HEK293 (cell line): ENCODE data around the gene ASCC3.

Experiments used
- CTCF ChIA-PET: fragments of 350-600 bp; formaldehyde crosslinking; extraction: SDS; loops from one replicate; lab custom pipeline; 2021; ENCODE audit warnings: antibody characterized with exemption; lab: Yijun Ruan, JAX
- POLR2A ChIA-PET: fragments of 300-600 bp; formaldehyde crosslinking; extraction: SDS; loops from one replicate; lab custom pipeline; 2020; ENCODE audit warnings: antibody characterized with exemption, inconsistent platforms; lab: Yijun Ruan, JAX
- H3K27ac ChIP-seq: fragments of 200-500 bp; sonication (Bioruptor generic); 2 replicates; pipeline ENCODE4 v1.5.1; 2014; ENCODE audit warnings: low read depth, low read length, control low read depth, inconsistent platforms; ENCODE audit errors: extremely low read depth
- H3K36me3 ChIP-seq, 2 experiments: fragments of 200-500 bp in 1 of 2; sonication (Bioruptor generic) in 1 of 2; 1 replicate in 1 of 2; 2 replicates in 1 of 2; pipeline ENCODE4 v1.5.1; 2014 to 2017; ENCODE audit warnings: inconsistent platforms in 2 of 2, low read length in 2 of 2; ENCODE audit not compliant: control insufficient read depth in 2 of 2, insufficient read depth in 1 of 2
- H3K4me1 ChIP-seq: fragments of 200-500 bp; sonication (Bioruptor generic); 2 replicates; pipeline ENCODE4 v1.5.1; 2014; ENCODE audit warnings: mild to moderate bottlenecking, low read length, inconsistent platforms; ENCODE audit not compliant: control insufficient read depth, insufficient read depth
- H3K4me3 ChIP-seq: 2 replicates; pipeline ENCODE4 v1.5.1; 2011; ENCODE audit warnings: low read depth, mild to moderate bottlenecking, control low read depth, low read length, moderate library complexity
- H3K9me3 ChIP-seq: fragments of 200-500 bp; sonication (Bioruptor generic); 2 replicates; pipeline ENCODE4 v1.5.1; 2014; ENCODE audit warnings: low read depth, low read length, inconsistent platforms; ENCODE audit not compliant: control insufficient read depth, insufficient read depth
- MEIS1 ChIP-seq: sonication (generic); formaldehyde crosslinking; IDR thresholded peaks from 2 replicates; pipeline ENCODE4 v1.8.1; 2022; ENCODE audit warnings: missing genetic modification reagents, mild to moderate bottlenecking, borderline replicate concordance
- OVOL3 ChIP-seq: fragments of 450-650 bp; formaldehyde crosslinking; IDR thresholded peaks from 2 replicates; pipeline ENCODE4 v1.5.1; 2016; ENCODE audit warnings: missing biosample characterization, missing genetic modification characterization
- SCRT2 ChIP-seq: fragments of 450-650 bp; formaldehyde crosslinking; IDR thresholded peaks from 2 replicates; pipeline ENCODE4 v1.5.1; 2016; ENCODE audit warnings: missing biosample characterization, missing genetic modification characterization
- ZNF140 ChIP-seq: fragments of 450-650 bp; formaldehyde crosslinking; IDR thresholded peaks from 2 replicates; pipeline ENCODE4 v1.5.1; 2016; ENCODE audit warnings: missing biosample characterization, missing genetic modification characterization
- ZNF16 ChIP-seq: fragments of 450-650 bp; formaldehyde crosslinking; IDR thresholded peaks from 2 replicates; pipeline ENCODE4 v1.5.1; 2016; ENCODE audit warnings: low read depth, missing biosample characterization, missing genetic modification characterization
- ZNF335 ChIP-seq: fragments of 450-650 bp; formaldehyde crosslinking; conservative IDR thresholded peaks from 2 replicates; pipeline ENCODE4 v1.5.1; 2016; ENCODE audit warnings: missing biosample characterization, missing genetic modification characterization
- ZNF473 ChIP-seq: fragments of 450-650 bp; formaldehyde crosslinking; IDR thresholded peaks from 2 replicates; pipeline ENCODE4 v1.5.1; 2017; ENCODE audit warnings: missing biosample characterization, missing genetic modification characterization
- ZNF514 ChIP-seq: fragments of 450-650 bp; formaldehyde crosslinking; IDR thresholded peaks from 2 replicates; pipeline ENCODE4 v1.5.1; 2016; ENCODE audit warnings: missing biosample characterization, missing genetic modification characterization
- TF ChIP-seq, protein P1 (sequence below): fragments of 450-650 bp; formaldehyde crosslinking; conservative IDR thresholded peaks from 2 replicates; pipeline ENCODE4 v1.5.1; 2016; ENCODE audit warnings: low read depth, missing biosample characterization, missing genetic modification characterization
- TF ChIP-seq, protein P2 (sequence below): fragments of 450-650 bp; formaldehyde crosslinking; IDR thresholded peaks from 2 replicates; pipeline ENCODE4 v1.5.1; 2016; ENCODE audit warnings: missing biosample characterization, missing genetic modification characterization
- TF ChIP-seq, protein P3 (sequence below): fragments of 450-650 bp; formaldehyde crosslinking; IDR thresholded peaks from 2 replicates; pipeline ENCODE4 v1.5.1; 2016; ENCODE audit warnings: missing biosample characterization, missing genetic modification characterization
- TF ChIP-seq, protein P4 (sequence below): fragments of 450-650 bp; IDR thresholded peaks from 2 replicates; pipeline ENCODE4 v1.5.1; 2018; ENCODE audit warnings: missing biosample characterization, missing genetic modification characterization
- TF ChIP-seq, protein P5 (sequence below): sonication (generic); formaldehyde crosslinking; IDR thresholded peaks from 2 replicates; pipeline ENCODE4 v1.8.1; 2022; ENCODE audit warnings: mild to moderate bottlenecking, moderate library complexity, missing genetic modification reagents
- TF ChIP-seq, protein P6 (sequence below): fragments of 450-650 bp; formaldehyde crosslinking; optimal IDR thresholded peaks from 2 replicates; pipeline ENCODE3; 2016; ENCODE audit warnings: missing biosample characterization, mild to moderate bottlenecking, missing genetic modification characterization

The ASCC3 gene

DNA sequence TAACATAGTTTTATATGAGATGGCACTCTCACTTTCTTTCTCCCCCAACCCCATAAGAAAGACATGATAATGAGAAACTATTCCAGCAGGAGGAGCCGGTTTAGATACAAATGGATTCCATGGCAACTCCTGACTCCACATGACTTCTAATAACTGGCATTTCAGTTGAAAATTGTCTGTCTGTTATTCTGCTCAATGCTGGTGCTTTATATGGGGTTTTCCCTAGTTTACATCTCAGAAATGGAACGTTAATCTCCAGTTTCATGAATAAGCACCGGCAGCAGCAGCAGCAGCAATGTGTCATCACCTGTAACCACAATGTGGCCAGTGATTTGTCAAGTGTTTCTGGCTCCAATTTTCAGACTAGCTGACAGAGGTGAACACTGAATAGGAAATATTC, 408.5 kb downstream of the ASCC3 start (continued):
- TF ChIP-seq SCRT2 (peak; percentile 96), OVOL3 (tag by site-specific recombination) (no peak)

DNA sequence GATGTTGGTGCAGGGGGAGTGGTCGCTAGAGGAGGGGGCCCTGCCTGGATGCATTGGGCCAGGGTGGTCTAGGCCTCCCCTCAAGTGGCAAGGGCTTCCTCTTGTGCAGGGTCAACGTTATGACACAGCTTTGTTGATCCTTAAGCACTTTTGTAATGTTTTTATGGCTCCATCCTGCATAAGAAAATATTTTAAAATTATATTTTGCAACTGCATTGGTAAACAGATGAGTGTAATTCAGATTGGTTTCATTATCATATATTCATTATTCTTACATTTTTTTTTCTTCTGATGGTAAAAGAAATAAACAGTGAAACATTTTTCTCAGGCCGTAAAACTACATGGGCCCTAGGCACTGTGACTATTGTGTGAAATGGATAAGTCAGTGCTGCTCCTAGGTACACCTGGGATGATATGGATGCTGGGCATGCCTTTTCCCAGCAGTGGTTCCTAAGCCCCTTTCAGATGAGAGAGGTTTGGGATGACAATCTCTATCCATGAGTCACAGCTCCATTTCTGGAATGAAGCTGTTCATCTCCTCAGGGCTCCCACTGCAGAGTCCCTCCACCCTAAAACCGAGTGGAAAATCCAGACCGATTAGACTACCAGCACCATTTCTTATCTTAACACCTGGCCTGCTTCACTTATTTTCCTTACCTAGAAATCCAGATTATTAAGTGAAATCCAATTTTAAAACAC, 410.6 kb downstream of the ASCC3 start:
- H3K4me3 ChIP-seq: no peak overlapping the region
- CTCF ChIA-PET: interaction anchor here (0.9 to 1.6 kb wide), 3 partner anchors 10 to 354 kb away, joined by 3 to 10 read pairs (median 5); no protein-coding TSS in a partner anchor
- peaks cover 2% of the 10 kb centered on the region; the same call in 1 of the 2 replicates for H3K4me1 ChIP-seq
- POLR2A ChIA-PET: no interaction called here
- H3K27ac ChIP-seq: no peak overlapping the region
- no peaks in the 10 kb centered on the region for H3K9me3 ChIP-seq
- TF ChIP-seq ZNF16 (tag by site-specific recombination): no peak
- no peak for TF ChIP-seq ZNF140
- no peak for TF ChIP-seq MEIS1 (CRISPR knock-in tag)
- TF ChIP-seq, protein P1, sequence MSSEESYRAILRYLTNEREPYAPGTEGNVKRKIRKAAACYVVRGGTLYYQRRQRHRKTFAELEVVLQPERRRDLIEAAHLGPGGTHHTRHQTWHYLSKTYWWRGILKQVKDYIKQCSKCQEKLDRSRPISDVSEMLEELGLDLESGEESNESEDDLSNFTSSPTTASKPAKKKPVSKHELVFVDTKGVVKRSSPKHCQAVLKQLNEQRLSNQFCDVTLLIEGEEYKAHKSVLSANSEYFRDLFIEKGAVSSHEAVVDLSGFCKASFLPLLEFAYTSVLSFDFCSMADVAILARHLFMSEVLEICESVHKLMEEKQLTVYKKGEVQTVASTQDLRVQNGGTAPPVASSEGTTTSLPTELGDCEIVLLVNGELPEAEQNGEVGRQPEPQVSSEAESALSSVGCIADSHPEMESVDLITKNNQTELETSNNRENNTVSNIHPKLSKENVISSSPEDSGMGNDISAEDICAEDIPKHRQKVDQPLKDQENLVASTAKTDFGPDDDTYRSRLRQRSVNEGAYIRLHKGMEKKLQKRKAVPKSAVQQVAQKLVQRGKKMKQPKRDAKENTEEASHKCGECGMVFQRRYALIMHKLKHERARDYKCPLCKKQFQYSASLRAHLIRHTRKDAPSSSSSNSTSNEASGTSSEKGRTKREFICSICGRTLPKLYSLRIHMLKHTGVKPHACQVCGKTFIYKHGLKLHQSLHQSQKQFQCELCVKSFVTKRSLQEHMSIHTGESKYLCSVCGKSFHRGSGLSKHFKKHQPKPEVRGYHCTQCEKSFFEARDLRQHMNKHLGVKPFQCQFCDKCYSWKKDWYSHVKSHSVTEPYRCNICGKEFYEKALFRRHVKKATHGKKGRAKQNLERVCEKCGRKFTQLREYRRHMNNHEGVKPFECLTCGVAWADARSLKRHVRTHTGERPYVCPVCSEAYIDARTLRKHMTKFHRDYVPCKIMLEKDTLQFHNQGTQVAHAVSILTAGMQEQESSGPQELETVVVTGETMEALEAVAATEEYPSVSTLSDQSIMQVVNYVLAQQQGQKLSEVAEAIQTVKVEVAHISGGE: no peak
- TF ChIP-seq SCRT2: no peak
- no peak for TF ChIP-seq ZNF335 (tag by site-specific recombination)
- TF ChIP-seq, protein P2, sequence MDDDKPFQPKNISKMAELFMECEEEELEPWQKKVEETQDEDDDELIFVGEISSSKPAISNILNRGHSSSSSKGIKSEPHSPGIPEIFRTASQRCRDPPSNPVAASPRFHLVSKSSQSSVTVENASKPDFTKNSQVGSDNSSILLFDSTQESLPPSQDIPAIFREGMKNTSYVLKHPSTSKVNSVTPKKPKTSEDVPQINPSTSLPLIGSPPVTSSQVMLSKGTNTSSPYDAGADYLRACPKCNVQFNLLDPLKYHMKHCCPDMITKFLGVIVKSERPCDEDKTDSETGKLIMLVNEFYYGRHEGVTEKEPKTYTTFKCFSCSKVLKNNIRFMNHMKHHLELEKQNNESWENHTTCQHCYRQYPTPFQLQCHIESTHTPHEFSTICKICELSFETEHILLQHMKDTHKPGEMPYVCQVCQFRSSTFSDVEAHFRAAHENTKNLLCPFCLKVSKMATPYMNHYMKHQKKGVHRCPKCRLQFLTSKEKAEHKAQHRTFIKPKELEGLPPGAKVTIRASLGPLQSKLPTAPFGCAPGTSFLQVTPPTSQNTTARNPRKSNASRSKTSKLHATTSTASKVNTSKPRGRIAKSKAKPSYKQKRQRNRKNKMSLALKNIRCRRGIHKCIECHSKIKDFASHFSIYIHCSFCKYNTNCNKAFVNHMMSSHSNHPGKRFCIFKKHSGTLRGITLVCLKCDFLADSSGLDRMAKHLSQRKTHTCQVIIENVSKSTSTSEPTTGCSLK (tag by site-specific recombination): no peak
- TF ChIP-seq, protein P3, sequence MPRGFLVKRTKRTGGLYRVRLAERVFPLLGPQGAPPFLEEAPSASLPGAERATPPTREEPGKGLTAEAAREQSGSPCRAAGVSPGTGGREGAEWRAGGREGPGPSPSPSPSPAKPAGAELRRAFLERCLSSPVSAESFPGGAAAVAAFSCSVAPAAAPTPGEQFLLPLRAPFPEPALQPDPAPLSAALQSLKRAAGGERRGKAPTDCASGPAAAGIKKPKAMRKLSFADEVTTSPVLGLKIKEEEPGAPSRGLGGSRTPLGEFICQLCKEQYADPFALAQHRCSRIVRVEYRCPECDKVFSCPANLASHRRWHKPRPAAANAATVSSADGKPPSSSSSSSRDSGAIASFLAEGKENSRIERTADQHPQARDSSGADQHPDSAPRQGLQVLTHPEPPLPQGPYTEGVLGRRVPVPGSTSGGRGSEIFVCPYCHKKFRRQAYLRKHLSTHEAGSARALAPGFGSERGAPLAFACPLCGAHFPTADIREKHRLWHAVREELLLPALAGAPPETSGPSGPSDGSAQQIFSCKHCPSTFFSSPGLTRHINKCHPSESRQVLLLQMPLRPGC (tag by site-specific recombination): no peak
- TF ChIP-seq, protein P4, sequence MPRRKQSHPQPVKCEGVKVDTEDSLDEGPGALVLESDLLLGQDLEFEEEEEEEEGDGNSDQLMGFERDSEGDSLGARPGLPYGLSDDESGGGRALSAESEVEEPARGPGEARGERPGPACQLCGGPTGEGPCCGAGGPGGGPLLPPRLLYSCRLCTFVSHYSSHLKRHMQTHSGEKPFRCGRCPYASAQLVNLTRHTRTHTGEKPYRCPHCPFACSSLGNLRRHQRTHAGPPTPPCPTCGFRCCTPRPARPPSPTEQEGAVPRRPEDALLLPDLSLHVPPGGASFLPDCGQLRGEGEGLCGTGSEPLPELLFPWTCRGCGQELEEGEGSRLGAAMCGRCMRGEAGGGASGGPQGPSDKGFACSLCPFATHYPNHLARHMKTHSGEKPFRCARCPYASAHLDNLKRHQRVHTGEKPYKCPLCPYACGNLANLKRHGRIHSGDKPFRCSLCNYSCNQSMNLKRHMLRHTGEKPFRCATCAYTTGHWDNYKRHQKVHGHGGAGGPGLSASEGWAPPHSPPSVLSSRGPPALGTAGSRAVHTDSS: no peak
- TF ChIP-seq ZNF514 (tag by site-specific recombination): no peak
- TF ChIP-seq ZNF473 (tag by site-specific recombination): no peak
- TF ChIP-seq, protein P5, sequence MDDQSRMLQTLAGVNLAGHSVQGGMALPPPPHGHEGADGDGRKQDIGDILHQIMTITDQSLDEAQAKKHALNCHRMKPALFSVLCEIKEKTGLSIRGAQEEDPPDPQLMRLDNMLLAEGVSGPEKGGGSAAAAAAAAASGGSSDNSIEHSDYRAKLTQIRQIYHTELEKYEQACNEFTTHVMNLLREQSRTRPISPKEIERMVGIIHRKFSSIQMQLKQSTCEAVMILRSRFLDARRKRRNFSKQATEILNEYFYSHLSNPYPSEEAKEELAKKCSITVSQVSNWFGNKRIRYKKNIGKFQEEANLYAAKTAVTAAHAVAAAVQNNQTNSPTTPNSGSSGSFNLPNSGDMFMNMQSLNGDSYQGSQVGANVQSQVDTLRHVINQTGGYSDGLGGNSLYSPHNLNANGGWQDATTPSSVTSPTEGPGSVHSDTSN (CRISPR knock-in tag): no peak
- TF ChIP-seq, protein P6, sequence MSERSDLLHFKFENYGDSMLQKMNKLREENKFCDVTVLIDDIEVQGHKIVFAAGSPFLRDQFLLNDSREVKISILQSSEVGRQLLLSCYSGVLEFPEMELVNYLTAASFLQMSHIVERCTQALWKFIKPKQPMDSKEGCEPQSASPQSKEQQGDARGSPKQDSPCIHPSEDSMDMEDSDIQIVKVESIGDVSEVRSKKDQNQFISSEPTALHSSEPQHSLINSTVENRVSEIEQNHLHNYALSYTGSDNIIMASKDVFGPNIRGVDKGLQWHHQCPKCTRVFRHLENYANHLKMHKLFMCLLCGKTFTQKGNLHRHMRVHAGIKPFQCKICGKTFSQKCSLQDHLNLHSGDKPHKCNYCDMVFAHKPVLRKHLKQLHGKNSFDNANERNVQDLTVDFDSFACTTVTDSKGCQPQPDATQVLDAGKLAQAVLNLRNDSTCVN (tag by site-specific recombination): no peak
- H3K36me3 ChIP-seq: no peaks in the 10 kb centered on the region
